GM19438 (cell line): Measurements from ENCODE around the gene POLE3.
"Not testable (repeated sequence)": the region's sequence is repeated elsewhere in the genome, so short reads cannot be mapped to it uniquely, and the experiment has no call there.

Experiments
- ATAC-seq: cut with Tn5 transposase; IDR thresholded peaks from one replicate; pipeline ENCODE4 v1.9.1; 2021; ENCODE audit warnings: low read depth; ENCODE audit not compliant: unreplicated experiment

Gene POLE3

DNA sequence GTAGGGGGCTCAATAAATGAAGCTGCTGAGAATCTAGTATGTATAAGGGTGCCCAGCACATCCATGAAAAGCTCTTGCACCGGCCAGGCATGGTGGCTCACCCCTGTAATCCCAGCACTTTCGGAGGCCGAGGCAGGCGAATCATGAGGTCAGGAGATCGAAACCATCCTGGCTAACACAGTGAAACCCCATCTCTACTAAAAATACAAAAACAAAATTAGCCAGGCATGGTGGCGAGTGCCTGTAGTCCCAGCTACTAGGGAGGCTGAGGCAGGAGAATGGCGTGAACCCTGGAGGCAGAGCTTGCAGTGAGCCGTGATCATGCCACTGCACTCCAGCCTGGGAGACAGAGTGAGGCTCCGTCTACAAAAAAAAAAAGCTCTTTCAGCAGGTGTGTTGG is 4.1 kb downstream of the POLE3 start:
- not testable (repeated sequence) for ATAC-seq

DNA sequence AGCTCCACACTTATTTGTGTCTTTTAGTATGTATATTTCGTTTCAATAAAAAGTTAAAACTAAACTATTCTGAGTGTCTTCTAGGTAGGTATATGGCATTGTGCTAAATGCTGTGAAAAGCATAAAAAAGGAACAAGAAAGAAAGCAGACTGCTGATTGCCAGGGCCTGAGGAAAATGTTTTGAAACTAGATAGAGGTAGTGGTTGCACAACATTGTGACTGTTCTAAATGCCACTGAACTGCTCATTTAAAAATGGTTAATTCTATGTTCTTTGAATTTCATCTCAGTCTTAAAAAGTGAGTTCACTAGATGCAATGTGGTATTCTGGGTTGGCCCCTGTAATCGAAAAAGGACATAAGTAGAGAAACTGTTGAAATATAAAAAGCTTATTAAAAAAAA is 6.8 kb downstream of the POLE3 start:
- no peak for ATAC-seq

DNA sequence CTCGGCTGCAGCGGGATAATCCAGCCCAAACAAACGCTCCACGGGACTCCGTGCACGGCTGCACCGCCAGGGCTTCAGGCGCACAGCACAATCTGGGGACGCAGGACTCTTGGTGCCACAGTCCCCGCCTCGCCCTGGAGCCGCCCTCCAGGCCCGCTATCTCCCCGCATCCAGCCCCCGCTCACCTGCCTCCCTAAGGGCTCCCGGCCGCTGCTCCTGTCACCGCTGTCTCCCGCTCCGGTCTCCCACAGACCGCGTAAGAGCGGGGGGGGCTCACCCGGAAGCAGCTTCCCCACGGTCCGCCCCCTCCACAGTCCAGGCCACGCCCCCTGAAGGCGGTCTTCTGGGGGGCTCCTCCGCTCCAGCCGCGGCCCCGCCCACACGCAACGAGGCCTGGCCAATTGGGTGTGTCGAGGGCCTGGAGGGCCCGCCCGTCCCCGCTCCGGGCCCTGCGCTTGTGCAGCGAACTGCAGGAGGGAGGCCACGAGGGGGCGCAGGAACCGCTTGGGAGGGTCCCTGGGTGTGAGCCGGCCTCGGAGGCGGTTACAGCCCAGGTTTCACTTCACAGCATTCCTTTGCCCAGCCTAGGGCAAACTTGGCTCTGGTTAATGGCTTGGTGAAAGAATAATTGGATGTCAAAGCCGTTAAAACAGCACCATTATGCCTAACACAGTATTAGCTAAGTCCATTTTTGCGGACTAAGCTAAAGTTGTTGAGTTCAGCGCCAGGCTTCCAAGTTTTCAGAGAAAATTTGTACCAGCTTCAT is 9.3 kb downstream of the POLE3 start, which contains the start of gene ALAD:
Gene ALAD (minus strand): TSS at position 258 of the 766 bp plus-strand sequence. CDS start 7,725 bp downstream, outside the sequence.
- ATAC-seq, result peak; percentile 98

DNA sequence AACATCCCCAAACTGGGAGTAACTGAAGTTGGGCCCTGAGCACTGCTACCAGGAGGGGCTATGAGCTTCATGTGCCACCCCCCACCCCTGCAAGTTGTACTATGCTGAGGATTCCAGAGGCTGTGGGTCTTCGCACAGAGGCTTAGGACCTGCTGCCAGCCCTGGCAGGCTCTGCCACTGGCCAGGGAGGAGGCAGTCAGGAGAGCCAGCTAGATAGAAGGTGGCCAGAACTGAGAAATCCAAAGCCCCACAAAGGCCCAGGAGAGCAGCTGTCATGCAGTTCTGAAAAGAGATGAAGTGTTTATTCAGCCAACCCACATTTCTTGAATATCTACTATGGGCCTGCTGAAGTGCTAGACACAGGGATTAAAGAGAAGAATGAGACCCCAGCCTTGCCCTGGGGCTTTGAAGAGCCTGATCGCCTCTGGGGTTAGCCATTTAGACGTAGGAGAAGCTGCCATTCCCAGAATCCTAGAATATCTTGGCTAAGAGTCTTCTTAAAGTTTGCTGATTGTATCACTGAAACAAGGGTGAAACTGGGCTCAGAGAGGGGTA is 10.8 kb downstream of the POLE3 start:
- no peak for ATAC-seq

DNA sequence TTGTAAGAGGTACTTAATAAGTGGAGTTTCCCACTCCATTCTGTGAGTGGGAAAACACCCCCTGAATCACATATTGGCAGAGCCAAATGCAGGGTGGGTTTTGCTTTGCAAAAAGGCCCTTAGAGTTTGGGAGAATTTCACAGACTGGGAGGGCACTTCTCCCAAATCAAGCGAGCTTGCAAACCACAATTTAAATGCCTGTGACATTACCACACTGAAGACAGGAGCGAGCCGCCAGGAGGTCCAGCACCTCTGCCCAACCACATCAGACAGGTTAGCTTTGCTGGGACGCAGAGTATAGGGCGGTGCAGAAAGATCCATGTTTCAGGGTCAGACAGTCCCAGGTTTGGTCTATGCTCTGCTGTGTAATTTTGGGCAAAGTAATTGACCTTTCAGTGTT is 11.7 kb downstream of the POLE3 start:
- no peak for ATAC-seq

DNA sequence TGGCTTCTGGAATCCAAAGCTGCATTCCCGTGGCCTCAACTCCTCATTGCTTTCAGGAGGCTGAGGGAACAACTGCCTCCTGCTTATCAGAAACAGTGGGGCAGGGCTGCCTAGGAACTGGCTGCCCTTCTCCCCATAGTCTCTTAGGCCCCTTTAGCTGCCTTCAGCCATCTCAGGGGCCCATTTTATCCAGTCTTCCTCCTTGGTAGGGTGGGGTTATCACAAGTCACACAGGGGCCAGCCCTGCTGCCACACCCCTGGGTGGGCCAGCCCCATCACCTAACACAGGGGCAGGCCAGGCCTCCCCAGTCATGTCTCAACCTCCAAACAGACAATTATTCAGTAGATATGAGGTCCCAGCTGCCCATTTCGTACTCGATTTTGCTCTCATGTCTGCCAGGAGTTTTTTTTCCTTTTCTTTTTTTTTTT is 13.3 kb downstream of the POLE3 start:
- ATAC-seq, result no peak

DNA sequence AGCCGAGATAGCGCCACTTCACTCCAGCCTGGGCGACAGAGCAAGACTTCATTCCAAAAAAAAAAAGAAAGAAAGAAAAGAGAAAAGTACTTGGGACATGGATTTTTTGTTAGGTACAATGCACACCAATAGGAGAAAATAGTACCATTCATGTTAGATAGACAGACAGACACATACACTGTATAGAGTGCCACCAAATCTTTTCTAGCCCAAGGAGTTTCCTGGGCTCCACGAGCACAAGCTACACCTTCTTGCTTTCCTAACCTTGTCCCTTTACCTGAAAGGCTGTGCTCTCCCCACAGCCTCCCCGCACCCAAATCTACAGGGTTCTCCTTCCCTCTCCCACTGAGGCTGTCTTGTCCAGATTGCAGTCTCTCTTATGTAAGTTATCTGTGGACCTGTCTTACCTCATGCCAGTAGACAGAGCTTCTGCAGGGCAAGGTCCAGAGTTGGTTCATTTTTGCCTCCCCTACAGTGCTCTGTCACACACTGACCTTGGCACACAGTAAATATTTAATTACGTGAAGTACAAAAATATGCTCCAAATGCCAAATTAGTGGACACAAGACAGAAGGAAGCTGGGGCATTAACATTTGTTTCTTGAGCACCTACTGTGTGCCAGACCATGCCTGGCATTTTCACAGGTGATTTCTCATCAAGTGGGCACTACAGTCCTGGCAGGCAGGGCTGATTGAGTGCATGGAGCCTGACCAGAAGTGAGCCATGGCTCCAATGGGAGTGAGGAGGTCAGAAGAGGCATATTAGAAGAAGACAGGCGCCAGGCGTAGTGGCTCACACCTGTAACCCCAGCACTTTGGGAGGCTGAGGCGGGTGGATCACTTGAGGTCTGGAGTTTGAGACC is 15.2 kb downstream of the POLE3 start:
- ATAC-seq, result no peak

DNA sequence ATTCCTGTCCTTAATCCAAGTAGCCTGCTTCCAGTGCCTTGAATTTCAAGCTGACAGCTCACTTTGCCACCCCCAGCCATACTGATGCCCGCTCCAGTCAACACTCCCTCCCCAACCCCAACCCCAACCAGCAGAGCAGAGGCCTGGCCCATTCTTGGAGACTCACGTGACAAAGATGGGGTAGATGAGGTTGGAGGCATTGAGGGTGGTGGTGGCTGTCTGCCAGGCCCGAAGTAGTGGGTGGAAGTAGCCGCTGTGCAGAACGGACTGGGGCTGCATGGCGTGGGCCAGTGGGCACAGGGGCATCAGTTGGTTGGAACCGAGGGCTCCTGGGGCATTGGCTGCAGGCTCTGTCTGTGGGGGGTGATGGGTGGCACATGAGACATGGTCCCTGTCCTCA is 17.2 kb downstream of the POLE3 start:
- ATAC-seq, result no peak

DNA sequence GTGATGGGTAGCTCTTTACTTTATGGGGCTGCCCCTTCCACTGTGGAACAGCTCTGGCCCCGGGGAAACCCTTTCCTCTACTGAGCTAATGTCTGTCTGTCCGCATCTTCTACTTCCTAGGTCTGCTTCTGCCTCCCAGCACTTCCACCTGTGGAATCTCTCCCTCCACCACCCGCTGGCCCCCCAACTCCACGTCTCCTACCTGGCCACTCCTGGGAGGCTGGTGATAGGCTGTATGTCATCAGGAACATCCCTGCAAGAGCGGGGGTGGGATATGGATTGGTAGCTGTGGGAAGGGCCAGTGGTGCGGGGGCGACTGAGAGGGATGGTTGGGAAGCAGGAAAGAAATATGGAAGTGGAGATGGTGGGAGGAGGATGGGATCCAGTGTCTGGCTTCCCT is 18.6 kb downstream of the POLE3 start:
- no peak for ATAC-seq

DNA sequence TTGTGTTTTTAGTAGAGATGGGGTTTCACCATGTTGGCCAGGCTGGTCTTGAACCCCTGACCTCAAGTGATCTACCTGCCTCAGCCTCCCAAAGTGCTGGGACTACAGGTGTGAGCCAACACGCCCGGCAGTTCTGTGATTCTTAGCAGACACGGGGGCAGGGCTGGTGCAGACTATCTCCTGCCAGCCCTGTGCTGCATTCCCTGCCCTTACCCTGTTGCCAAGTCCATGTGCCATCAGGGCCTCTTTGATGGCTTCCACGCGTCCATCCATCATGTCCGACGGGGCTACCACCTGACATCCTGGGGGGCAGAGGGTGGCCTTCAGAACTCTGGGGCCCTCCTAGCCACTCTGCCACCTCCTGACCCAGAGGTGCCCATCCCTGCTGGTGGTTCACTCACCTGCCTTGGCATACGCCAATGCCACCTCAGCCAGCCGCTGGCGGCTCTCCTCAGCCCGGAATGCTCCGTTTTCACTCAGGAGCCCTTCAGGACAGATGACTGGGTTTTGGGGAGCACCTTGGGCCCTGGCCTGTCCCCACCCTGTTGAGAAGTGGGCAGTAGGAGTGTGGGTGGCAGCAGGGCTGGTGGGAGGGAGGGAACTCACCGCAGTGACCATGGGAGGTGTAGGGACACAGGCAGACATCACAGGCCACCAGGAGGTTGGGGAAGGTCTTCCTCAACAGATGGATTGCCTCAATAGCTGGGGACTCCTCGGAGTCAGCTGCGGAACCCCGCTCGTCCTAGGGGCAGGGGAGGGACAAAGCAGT is 20.1 kb downstream of the POLE3 start:
- ATAC-seq, result no peak

DNA sequence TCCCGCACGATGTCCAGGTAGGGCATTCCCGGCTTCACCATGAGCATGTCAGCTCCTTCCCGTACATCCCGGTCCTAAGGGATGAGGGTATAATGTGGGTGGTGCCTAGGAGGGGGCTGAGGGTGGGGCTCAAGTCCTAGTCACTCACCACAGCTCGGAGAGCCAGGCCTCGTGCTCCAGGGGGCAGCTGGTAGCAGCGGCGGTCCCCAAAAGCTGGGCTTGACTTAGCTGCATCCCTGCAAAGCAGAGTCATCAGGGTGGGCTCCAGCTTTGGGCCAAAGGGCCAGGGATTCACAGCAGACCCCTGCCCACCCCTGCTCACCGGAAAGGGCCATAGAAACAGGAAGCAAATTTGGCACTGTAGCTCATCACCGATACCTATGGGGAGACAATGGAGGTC is 21.0 kb downstream of the POLE3 start:
- ATAC-seq, result no peak

DNA sequence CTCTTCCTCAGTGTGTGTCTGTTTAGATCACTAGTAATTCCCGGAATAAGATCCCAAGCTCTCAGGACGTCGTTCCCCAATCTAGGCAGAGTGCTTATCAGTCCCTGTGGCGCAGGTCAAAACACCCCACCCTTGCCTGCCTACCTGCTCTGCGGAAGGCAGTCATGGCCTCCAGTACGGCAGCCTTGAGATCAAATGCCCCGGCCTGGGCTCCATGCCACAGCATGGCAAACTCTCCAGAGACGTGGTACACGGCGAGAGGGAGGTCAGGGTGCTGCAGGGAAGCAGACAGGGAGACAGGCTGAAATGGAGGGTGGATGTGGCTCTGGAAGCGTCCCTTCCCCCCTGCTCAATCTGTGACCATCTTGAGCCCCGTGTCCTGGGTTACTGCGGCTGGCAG is 21.6 kb downstream of the POLE3 start:
- no peak for ATAC-seq

DNA sequence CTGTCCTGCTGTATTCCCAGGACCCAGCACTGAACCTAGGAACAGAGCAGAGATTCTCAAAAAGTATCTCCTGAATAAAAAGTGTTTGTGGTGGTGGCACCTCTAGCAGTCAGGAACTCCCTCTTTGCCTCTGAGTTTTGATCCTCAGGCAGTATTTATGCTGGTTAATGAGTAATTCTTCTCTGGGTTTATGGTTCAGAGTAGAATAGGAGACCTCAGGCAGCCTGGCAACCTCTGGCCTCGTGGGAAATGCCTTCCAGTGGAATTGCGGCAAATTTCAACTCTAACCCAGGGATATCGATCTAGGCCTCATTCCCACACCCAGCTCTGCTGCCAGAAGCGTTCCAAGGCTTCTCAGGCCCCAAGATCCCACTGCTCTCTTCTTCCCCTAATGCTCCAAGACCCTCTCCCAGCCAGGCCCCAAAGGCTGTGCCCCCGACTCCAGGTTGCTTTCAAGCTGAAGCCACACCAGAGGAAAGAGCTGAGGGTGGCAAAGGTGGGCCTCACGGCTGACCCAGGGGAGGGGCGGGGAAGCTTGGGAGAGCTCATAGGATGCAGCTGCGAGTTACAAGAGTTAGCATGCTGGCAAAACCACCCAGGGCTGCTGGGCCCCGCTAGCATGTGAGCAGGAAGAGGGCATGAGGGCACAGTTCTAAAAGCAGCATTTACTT is 22.8 kb downstream of the POLE3 start:
- no peak for ATAC-seq

DNA sequence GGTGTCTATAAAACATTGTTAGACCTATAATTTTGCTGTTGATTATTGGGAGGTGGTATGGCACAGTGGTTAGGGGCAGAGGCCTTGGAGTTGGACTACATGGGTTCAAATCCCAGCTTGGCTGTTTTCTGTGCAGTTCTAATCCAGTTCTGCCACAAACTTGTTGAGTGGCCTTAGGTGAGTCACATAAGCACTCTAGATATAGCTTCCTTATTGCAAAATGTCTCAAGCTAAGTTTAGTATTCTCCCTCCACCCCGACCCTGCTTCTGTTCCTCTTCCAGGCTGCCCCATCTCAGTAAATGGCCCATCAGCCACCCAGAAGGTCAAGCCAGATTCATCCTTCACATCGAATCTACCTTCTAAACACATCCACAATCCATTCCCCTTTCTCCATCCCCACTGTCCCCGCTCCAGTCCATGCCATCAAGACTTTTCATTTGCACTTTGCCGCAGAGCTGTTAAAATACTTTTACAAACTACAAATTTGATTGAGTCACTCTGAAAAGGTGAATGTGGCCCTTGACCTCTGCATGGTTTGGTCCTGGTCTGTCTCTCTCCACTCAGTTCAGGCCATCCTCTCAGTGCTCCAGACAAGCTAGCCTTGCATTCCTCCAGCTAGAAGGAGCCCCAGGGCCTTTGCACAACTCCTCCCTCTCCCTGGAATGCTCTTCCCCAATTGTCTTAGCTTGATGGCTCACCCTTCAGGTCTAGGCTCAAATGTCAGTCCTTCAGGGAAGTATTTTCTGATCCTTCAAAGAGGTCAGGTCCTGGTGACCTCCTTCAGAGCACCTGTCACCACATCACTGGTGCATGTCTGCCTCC is 23.7 kb downstream of the POLE3 start:
- ATAC-seq, result no peak

DNA sequence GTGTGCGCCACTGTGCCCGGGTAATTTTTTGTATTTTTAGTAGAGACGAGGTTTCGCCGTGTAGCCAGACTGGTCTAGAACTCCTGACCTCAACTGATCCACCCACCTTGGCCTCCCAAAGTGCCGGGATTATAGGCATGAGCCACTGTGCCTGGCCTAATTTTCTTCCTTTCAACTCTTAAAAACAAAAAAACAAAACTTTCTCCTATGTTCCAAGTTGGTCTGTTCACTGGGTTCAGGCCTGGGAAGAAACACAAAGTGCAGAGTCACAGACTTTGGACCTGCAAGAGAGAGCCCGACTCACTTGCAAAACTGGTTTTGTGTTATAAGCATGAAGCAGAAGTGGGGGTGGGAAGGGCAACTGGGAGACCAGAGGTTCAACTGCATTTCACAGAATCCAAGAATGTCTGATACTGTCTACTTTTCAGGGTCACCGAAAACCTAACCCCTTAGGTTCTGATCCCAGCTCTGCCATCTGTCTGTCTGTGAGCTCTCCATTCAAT is 28.5 kb downstream of the POLE3 start:
- ATAC-seq, result no peak

DNA sequence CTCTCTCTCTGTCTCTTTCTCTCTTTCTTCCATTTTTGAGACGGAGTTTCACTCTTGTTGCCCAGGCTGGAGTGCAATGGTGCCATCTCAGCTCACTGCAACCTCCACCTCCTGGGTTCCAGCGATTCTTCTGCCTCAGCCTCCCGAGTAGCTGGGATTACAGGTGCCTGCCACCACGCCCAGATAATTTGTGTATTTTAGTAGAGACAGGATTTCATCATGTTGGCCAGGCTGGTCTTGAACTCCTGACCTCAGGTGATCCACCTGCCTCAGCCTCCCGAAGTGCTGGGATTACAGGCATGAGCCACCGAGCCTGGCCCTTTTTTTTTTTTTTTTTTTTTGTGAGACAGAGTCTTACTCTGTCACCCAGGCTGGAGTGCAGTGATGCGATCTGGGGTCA is 29.0 kb downstream of the POLE3 start:
- ATAC-seq, result not testable (repeated sequence)

DNA sequence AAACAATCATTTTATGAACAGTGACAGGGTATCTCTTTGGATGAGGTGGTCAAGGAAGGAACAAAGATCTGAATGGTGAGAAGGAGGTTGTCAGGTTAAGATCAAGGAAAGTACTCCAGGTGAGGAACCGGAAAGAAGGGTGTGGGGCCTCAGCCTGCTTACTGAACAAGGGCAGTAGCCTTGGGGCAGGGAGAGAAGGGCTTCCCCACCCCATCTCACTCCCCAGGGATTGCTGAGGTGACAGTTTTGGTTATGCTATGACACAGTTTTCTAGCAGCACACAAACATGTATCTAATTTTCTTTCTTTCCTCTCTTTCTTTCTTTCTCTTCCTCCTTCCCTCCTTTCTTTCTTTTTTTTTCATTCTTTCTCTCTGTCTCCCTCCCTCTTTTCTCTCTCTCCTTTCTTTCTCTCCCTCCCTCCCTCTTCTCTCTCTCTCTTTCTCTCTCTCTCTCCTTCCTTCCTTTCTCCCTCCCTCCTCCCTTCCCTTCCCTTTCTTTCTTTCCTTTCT is 29.6 kb downstream of the POLE3 start:
- ATAC-seq, result peak; percentile 59

DNA sequence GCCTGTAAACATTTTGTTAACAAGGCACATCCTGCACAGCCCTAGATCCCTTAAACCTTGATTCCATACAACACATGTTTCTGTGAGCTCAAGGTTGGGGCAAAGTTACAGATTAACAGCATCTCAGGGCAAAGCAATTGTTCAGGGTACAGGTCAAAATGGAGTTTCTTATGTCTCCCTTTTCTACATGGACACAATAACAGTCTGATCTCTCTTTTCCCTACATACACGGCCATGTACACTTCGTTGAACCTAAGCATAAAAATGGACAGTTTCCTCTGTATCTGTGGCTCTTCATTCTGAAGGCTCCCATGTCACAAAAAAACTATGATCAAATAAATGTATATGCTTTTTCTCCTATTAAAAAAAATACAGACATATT is 30.7 kb downstream of the POLE3 start:
- not testable (repeated sequence) for ATAC-seq
